Breast epithelium (tissue), 3 donors: ENCODE data around the gene RASL10B.

Experiments
- CTCF ChIP-seq, 3 donors: fragments of 450-650 bp; IDR thresholded peaks; one replicate each; pipeline ENCODE4 v1.5.1; 2016 to 2017; ENCODE audit warnings: antibody characterized with exemption in 3 of 3, mild to moderate bottlenecking in 3 of 3, moderate library complexity in 3 of 3
- POLR2A ChIP-seq: fragments of 450-650 bp; IDR thresholded peaks from one replicate; pipeline ENCODE4 v1.6.1; 2016; ENCODE audit warnings: antibody characterized with exemption, mild to moderate bottlenecking, moderate library complexity

- TF ChIP-seq POLR2A (no peak), CTCF (IDR thresholded peaks at IDR 0.05) (peak in 2 of 3 donors; percentile 38 to 40)
Measured at GRCh38 chr17:35766903-35767510, 35.6 kb downstream of the RASL10B start.
